ENCODE results near the gene ELOF1.

ELOF1 gene

DNA sequence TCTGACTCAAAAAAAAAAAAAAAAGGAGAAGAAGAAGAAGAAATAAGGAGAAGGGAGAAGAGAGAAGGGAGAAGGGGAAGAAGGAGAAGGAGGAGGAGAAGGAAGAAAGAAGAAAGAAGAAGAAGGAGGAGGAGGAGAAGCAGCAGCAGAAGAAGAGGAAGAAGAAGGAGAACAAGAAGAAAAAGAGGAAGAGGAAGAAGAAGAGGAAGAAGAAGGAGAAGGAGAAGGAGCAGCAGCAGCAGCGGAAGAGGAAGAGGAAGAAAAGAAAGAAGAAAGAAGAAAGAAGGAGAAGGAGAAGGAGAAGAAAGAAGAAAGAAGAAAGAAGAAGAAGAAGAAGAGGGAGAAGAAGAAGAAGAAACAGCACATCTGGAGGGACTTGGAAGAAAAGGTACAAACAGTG, 24.5 kb downstream of the ELOF1 start:
- DNase-seq: no peak

DNA sequence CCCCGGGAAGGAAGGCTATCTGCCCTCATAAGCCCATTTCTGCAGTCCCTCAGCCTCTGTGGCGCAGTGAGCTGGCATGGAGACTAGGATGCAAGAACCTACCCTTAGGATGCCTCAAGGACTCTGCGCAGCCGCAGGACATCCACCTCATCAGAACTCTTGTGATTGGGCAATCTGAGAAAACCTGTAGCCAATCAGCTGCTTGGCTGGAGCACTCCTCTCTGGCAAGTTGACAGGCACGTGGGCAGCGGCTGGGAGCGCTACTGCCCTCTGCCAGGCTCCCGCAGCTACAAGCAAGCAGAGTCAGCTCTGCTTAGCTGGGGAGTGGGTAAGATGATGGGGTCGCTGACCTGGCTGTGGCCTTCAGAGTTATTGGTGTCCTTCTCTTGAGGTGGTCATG, 28.6 kb downstream of the ELOF1 start:
- peak; percentile 83 for DNase-seq

DNA sequence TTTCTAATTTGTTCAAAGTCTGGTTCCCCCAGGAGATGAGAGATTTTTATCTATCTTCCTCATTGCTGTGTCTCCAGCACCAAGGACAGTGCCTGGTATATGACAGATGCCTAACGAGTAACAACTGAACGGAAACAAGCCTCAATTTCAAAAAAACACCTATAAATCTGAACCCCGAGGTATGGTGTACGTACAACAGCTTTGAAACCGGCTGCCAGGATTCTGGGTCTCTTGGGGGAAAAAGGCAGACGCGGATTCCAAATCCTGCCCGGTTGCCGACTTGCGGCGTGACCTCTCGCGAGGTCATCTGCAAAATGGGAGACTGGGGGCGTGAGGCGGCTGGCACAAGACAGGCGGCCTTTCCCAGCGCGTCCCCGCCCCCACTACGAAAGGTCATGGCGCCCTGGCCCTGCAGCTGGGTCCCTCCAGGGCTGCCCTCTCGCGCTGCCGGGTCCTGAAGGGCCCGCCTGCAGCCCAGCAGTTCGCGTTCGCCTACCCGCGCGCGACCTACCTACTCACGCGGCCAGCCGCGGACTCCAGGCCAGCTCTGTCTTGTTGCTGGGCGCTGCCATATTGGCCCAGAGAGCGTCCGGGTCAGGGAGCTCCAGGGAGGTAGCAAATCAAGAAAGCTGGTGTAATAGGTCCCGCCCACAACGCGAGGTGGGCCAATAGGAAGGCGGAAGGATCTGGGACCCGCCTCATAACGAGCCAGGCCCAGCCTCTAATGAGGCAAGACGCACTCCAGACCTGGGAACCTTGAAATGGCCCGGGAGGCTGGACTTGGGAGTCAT, 30.3 kb downstream of the ELOF1 start, which contains the start of gene ECSIT:
Gene ECSIT, minus strand, starts transcription at position 584 of the 791 bp plus-strand sequence. CDS start 9,964 bp downstream, outside the sequence.
- peak; percentile 80 for DNase-seq

DNA sequence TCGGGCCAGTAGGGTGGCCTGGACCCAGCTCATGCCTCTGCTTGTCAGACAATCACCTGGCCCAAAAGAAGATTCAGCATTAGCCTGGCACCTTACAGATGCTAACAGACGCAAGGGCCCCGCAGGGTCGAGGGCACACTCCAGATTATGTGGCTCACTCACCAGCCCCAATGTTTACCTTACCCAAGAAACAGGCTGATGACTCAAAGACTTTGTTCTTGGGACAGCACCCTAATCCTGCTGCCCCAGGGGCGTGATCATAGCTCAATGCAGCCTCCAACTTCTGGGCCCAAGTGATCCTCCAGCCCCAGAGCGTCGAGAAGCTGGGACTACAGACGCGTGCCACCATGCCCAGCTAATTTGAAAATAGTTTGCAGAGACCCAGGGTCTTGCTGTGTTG, 39.9 kb downstream of the ELOF1 start:
- DNase-seq: no peak

DNA sequence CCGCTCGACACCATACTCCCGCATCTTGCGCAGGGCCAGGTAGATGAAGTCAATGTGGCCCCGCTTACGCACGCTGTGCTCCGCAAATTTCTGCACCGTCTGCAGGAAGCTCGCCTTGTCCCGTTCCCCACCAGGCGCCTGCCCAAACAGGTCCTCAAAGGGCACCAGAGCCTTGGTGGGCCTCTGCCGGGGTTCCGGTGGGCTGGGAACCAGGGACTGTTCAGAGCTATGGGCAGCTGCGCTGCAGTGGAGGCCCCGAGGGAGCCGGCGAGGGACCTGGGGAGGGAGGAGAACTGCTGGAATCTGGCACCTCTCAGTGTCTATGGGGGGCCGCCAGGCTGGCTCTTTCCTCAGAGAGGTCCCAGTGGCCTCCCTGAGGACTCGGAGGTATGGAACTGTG, 45.1 kb downstream of the ELOF1 start:
- no peak for DNase-seq

DNA sequence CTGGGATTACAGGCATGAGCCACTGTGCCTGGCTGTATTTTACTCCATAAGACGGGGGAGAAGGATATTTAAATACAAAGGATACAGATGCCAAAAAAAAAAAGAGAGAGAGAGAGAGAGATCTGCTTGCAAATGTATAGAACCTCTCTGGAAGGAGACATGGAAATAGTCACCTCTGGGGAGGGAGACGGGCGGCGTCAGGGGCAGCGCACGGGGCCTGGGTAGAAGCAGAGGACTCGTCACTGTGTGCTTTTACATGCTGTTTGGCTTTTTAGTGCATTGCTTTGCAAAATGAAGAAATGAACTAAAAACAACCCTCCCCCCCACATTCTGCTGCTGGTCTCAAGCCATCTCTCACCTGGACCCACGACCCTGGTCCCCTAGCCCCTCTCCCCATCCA, 48.6 kb downstream of the ELOF1 start:
- no peak for DNase-seq

DNA sequence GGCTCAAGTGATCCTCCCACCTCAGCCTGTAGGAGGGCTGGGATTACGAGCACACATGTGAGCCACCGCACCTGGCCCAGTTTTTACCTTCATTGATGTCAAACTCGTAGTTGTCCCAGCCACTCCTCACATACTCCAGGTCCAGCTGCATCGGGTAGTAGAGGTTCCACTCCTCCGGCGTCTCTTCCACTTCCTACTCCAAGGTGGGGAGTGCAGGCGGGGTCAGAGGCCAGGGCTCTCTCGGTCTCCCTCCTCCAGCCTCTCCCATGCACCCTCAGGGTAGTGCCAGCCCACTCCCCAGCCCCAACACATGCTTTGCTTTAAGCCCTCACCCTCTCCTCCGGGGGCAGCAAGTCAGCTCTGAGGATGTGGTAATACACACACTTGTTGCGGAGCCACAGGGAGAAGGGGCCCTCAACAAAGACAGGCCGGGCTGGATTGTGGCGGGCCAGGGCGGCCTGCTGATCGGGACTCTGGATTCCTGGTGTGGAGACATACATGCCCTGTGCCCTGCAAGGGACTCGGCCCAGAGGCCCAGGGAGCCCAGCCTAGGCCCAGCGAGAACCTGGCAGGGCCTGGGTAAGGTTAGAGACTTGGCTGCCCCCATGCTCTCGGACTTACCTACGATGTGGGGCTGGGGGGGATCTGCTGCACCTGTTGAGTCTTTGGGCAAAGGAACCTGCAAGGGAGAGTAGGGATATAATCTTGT, 51.5 kb downstream of the ELOF1 start:
- DNase-seq: no peak

DNA sequence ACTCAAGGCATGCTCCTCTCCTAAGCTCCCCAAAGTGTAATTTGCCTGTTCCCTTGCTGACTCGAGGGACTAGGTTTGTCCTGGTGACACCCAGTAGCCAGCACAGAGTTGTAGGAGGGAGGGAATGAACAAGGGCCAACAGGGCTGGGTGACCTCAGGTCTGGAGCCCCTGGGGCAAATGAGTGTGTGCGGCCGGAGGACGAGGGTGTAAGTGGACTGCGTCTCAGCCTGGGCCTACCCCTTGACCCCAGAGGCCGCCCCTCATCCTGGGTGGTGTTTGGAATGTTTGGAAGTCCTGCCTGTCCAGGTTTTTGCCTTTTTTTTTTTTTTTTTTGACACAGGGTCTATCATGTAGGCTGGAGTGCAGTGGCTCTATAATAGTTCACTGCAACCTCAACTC, 52.1 kb downstream of the ELOF1 start:
- DNase-seq: no peak

DNA sequence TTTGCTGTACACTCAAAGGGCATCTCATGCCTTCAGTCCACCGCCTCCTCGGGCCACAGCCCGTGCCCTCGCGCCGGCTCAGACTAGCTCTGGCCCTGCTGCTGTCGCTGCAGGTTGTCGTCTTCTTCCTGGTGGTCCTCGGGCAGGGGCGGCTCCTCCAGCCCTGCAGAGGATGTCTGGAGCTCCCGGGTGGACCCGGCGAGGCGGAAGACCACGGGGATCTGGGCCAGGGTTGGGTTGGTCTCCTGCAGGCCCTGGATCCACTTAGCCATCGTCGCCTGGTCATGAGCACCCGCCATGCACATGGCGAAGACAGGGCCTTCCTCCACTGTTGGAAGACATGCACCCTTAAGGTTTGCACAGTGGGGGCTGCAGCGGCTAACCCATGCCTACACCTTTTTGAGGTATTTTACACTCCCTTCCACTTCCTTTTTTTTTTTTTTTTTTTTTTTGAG, 52.9 kb downstream of the ELOF1 start:
- DNase-seq: no peak

DNA sequence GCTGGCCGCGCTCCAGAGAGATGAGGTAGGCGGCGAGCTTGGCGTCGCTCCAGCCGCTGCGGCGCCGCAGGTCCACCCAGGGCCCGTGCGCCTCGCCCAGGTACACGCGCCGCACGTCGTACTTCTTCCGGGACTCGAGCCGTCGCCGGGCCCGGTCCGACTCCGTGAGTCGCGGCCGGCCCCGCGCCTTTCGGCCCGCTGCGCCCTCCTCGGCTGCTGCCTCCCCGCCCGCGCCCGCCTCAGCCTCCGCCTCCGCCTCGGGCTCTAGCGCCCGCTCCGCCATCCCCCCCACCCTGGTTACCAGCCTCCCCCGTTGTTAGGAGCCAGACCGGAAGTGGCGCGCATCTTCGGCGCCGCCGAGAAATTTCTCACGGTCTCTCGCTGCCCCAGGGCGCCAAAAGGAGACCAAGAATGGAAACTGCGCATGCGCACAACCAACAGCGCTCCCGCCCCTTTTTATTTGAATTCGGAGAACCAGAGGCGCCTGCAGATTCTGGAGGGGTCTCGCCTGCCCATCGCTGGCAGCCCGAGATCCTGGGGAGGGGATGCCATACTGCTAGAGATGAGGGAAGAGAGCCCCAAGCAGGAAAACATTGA, 53.4 kb downstream of the ELOF1 start, which contains the start of gene ZNF653:
Gene ZNF653, minus strand, starts transcription at position 336 of the 597 bp plus-strand sequence. Its CDS starts 53 bp downstream, at position 283.
- peak; percentile 53 for DNase-seq

DNA sequence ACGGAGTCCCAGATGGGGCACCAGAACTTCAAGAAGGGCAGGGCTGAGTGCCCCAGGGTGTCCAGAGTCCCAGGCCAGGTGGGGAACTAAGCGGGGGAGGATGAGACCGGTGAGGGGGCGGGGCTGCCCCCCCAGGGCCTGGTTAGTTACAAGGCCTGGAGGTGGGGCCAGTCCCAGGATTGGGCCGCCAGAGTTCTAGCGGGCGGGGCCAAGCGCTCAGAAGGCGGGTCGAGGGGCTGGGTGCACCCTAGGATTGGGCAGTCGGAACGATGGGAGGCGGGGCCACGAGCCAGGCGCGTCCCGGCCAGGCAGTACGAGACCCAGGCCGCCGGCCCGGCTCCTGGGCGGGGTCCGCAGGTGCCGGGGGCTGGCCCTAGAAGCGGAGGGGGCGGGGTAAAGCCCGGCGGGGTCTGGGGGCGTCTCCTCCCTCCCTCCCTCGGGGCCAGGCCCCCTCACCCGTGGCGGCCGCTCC, 54.0 kb downstream of the ELOF1 start:
- peak; percentile 78 for DNase-seq

DNA sequence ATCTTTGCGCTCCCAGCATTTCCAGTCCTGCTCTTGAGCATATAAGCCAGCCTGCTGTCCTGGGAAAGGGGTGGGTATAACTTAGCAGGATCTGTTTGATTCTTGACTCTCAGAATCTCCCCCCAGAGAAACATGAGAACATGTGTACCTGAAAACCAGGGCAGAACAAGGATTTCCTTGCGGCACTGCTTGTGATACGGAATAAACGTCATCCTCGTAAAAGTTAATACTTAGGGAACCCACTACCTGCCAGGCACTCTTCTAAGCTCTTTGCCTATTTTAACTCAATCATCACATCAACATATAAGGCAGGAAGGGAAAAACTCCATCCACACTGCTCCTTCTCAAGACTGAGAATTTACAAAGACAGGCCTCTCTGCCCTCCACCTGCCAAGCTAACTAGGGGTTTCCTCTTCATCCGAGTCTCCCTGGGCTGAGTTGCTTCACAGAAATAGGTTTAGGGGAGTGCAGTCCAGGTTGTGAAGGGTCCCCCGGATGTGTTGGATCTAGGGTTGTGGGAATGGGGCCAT, 54.5 kb downstream of the ELOF1 start:
- DNase-seq: no peak
